CD8-positive, alpha-beta memory T cell (primary cell): Measurements from ENCODE around the gene MARK2. TPM values are rescaled to one million over a fixed set of nuclear protein-coding genes. Genes with fewer than 3 reads are reported as not detected.
A peak's percentile ranks its signal among the peaks of the same experiment; 100 is the strongest.

Source experiments
- CTCF ChIA-PET: fragments of 350-600 bp; sonication (Branson Sonifier 250); formaldehyde crosslinking; loops from one replicate; lab custom pipeline; 2021; ENCODE audit warnings: antibody characterized with exemption; lab: Charles Lee
- POLR2A ChIA-PET: fragments of 350-600 bp; sonication (Branson Sonifier 250); formaldehyde crosslinking; loops from one replicate; lab custom pipeline; 2021; ENCODE audit warnings: antibody characterized with exemption; lab: Charles Lee
- DNase-seq, 5 donors: peaks; one replicate each; pipeline versions ENCODE4 v3.0.0 to v3.0.0-alpha.2; 2020 to 2022; ENCODE audit warnings: mixed read lengths in 1 of 5
- H3K27ac ChIP-seq: one replicate; pipeline ENCODE4 v1.7.0; 2013; ENCODE audit warnings: low read depth, mild to moderate bottlenecking, low read length, moderate library complexity
- H3K27me3 ChIP-seq: 2 replicates; pipeline ENCODE4 v1.7.0; 2013; ENCODE audit warnings: low read length, mild to moderate bottlenecking; ENCODE audit not compliant: insufficient read depth, poor library complexity, severe bottlenecking
- H3K36me3 ChIP-seq: 2 replicates; pipeline ENCODE4 v1.7.0; 2013; ENCODE audit warnings: mild to moderate bottlenecking, low read length, moderate library complexity; ENCODE audit not compliant: insufficient read depth
- H3K4me1 ChIP-seq: 2 replicates; pipeline ENCODE4 v1.7.0; 2013; ENCODE audit warnings: mild to moderate bottlenecking, low read length, moderate library complexity; ENCODE audit not compliant: insufficient read depth
- H3K4me3 ChIP-seq: 2 replicates; pipeline ENCODE4 v1.7.0; 2013; ENCODE audit warnings: mild to moderate bottlenecking, low read length
- H3K9me3 ChIP-seq: 2 replicates; pipeline ENCODE4 v1.7.0; 2013; ENCODE audit warnings: mild to moderate bottlenecking, low read length
- H3K27ac Mint-ChIP-seq, 8 donors: one replicate each; pipeline ENCODE4 v1.8.0; 2020 to 2021; ENCODE audit warnings: mixed read lengths in 8 of 8, mild to moderate bottlenecking in 6 of 8, inconsistent platforms in 3 of 8, moderate library complexity in 3 of 8
- H3K27me3 Mint-ChIP-seq, 2 donors: one replicate each; pipeline ENCODE4 v1.8.0; 2020 to 2021; ENCODE audit warnings: mixed read lengths in 2 of 2, mild to moderate bottlenecking in 1 of 2, moderate library complexity in 1 of 2
- H3K36me3 Mint-ChIP-seq, 3 donors: one replicate each; pipeline ENCODE4 v1.8.0; 2020 to 2021; ENCODE audit warnings: mixed read lengths in 3 of 3, inconsistent platforms in 1 of 3, mild to moderate bottlenecking in 1 of 3
- H3K4me1 Mint-ChIP-seq, 3 donors: one replicate each; pipeline ENCODE4 v1.8.0; 2020 to 2021; ENCODE audit warnings: mixed read lengths in 3 of 3, inconsistent platforms in 1 of 3, mild to moderate bottlenecking in 1 of 3
- H3K4me3 Mint-ChIP-seq, 7 donors: one replicate each; pipeline ENCODE4 v1.8.0; 2020 to 2021; ENCODE audit warnings: mixed read lengths in 7 of 7, mild to moderate bottlenecking in 6 of 7, moderate library complexity in 4 of 7, inconsistent platforms in 2 of 7
- H3K9me3 Mint-ChIP-seq, 5 donors: one replicate each; pipeline ENCODE4 v1.8.0; 2020 to 2022; ENCODE audit warnings: mixed read lengths in 5 of 5, mild to moderate bottlenecking in 3 of 5, moderate library complexity in 2 of 5, inconsistent platforms in 1 of 5
- polyA plus RNA-seq: library from polyadenylated mRNA; unstranded; fragments of 300-500 nt; fragmentation: Illumina TruSeq; gene quantifications from one replicate; pipeline ENCODE4 v1.2.3, GENCODE V29; 2021
- total RNA-seq, 2 experiments: library from RNA; stranded (reverse); gene quantifications; one replicate each; pipeline ENCODE4 v1.2.3, GENCODE V29; 2021

Gene MARK2
- total and polyA plus RNA-seq, 3 experiments from 2014 or later = 34.5 to 72.5 (median 38.0) TPM

DNA sequence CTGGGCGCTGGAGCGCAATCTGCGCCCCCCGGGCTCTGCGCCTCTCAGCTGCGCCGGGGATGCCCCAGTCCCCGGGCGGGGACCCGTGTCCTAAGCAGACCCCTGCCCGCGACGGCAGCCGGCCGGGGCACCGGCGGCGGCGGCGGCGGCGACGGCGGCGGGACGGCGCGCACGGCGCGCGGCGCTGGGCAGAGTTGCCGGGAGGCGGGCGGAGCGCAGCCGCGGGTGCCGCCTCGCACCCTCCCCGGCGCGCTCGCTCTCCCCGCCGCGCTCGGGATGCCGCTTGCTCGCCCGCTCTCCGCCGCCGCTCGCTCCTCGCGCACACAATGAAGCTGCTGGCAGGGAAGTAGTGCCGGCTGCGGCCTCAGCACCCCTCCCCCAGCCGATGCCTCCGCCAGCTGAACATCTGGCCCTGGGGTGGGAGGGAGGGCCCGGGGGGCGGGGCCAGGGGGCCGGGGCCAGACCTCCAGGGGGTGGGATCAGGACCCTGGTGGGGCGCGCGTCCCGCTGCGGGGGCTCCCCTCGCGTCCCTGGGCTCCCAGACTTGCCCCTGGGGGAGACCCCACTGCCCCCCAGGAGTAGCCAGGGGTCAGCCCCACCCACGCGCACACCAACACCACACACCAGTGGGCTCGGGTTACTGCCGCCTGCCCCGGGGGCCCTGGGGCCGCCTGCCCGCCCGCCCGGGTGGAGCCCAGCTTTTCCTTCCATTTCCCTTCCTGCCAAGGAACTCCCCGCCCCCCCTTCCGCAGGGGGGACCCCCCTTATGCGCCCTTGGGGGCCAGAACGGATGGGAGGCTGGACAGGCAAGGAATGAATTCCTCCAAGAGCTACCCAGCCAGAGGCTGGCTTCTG is 78.2 kb downstream of the MARK2 start, which contains the start of gene RCOR2:
Gene RCOR2, minus strand, starts transcription at position 328 of the 855 bp plus-strand sequence. CDS start 708 bp downstream, outside the sequence.
- DNase-seq = peak; percentile 28 to 69 (median 44)
- peaks cover 27% of the 10 kb centered on the region for H3K4me1 ChIP-seq
- H3K27ac ChIP-seq = no peak within 1 kb of the TSS
- peaks cover 8 to 26% (median 11%) of the 10 kb centered on the region in 3 donors for H3K4me1 Mint-ChIP-seq
- no peaks in the 10 kb centered on the region for H3K9me3 ChIP-seq
- H3K4me3 Mint-ChIP-seq = peak within 1 kb of the TSS; percentile 78 to 89 (median 83)
- ChIA-PET CTCF (interaction anchor here (1.0 to 1.9 kb wide), 4 partner anchors 29 to 80 kb away, joined by 3 to 16 read pairs (median 5); partner anchors contain the start of gene MARK2), POLR2A (interaction anchor here (0.6 kb wide), 2 partner anchors 235 to 1243 kb away, joined by 3 to 4 read pairs; no protein-coding TSS in a partner anchor)
- peak within 1 kb of the TSS; percentile 69 for H3K4me3 ChIP-seq
- H3K36me3 Mint-ChIP-seq = peaks cover 0 to 2% (median 0%) of the 10 kb centered on the region in 3 donors
- peaks cover 0 to 1% of the 10 kb centered on the region in 2 donors for H3K27me3 Mint-ChIP-seq
- no peaks in the 10 kb centered on the region for H3K9me3 Mint-ChIP-seq
- H3K27ac Mint-ChIP-seq = peak within 1 kb of the TSS in 3 of 8 donors; percentile 56 to 72 (median 60)
- H3K27me3 ChIP-seq = no peaks in the 10 kb centered on the region
- no peaks in the 10 kb centered on the region for H3K36me3 ChIP-seq

DNA sequence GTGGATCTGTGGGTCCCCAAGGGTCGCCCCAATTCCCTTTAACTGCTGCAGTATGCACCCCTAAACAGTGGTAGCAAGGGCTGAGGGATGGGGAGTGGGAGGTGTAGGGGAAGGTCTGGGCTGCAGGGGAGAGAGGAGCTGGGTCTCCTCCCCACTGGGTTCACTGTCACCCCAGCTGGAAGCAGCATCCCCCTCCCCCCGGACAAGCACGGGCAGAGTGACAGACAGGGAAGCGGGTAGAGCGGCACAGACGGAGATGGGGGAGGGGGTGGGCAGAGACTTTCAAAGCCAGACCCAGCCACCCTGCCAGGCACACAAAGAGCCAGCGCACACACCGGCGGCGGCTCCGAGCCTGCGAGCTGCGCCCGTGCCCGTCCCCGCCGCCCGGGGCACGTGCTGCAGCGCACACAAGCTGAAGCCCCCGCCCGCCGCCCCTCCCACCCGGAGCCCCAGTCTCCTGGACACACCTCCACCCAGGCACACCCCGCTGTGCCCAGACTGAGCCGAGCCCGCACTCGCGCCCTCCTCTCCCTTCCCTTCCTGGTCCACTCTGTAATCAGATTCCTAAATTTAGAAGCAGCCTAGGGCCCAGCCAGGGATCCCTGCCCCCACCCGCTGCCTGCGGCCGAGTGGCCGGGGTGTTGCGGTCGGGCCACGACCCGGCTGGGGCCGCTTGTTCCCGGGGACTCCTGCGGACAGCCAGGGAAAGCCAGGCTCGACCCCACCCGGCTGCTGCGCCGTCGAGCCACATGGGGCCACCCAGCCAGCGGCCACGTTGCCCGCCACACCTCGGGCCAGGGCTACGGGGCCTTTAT is 79.0 kb downstream of the MARK2 start:
- DNase-seq = peak; percentile 25 to 67 (median 33)
- peaks cover 27% of the 10 kb centered on the region for H3K4me1 ChIP-seq
- no peak overlapping the region for H3K27ac ChIP-seq

DNA sequence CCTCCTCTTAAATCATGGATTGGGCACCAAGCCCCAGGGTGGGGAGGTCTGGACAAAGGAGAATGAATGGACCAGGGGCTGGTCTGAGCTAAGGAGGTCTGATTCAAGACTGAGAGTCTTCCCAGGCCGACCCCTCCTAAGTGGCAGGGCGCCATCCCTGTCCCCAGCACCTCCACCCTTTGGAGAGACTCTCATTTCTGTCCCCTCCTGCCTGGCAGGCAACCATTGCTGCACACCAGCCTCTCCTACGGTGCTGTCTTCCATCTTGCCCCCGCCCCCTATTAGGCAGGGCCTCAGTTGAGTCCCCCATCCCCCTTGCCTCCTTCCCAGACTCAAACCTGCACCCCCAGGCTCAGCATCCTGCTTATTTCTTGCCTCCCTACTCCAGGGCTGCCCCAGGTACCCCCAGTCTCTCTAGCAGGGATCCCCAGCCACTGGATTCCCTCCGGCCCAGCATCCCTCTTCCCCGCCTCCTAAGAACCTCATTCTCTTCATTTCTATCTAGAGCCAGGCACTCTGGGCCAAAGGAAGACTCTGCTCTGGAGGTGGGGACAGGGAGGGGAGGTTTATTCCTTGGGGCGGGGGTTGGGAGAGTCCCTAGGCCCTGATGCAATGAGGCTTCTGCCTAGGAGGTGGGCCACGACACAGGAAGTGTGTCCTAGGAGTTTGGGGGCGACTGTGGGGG is 79.7 kb downstream of the MARK2 start:
- Mint-ChIP-seq H3K27ac (peak overlapping the region in 4 of 8 donors; percentile 36 to 72 (median 56)), H3K27me3 (peaks cover 0 to 4% of the 10 kb centered on the region in 2 donors), H3K9me3 (no peaks in the 10 kb centered on the region), H3K4me1 (peaks cover 8 to 26% (median 11%) of the 10 kb centered on the region in 3 donors), H3K36me3 (no peaks in the 10 kb centered on the region), H3K4me3 (peak overlapping the region; percentile 33 to 91 (median 61))
- Histone ChIP-seq H3K9me3 (no peaks in the 10 kb centered on the region), H3K27me3 (no peaks in the 10 kb centered on the region), H3K27ac (no peak overlapping the region), H3K36me3 (no peaks in the 10 kb centered on the region), H3K4me3 (no peak overlapping the region), H3K4me1 (peaks cover 27% of the 10 kb centered on the region)
- DNase-seq = no peak
- ChIA-PET POLR2A (no interaction called here), CTCF (interaction anchor here (1.6 to 1.9 kb wide), 2 partner anchors 27 to 81 kb away, joined by 6 to 16 read pairs; partner anchors contain the start of gene MARK2)

More for the DNA sequence above, 79.0 kb downstream of the MARK2 start:
- CTCF ChIA-PET = interaction anchor here (1.0 to 1.9 kb wide), 3 partner anchors 28 to 80 kb away, joined by 3 to 16 read pairs (median 6); partner anchors contain the start of gene MARK2
- Histone ChIP-seq H3K27me3 (no peaks in the 10 kb centered on the region), H3K36me3 (no peaks in the 10 kb centered on the region), H3K9me3 (no peaks in the 10 kb centered on the region), H3K4me3 (peak overlapping the region; percentile 69)
- Mint-ChIP-seq H3K9me3 (no peaks in the 10 kb centered on the region), H3K27me3 (peaks cover 0 to 2% of the 10 kb centered on the region in 2 donors), H3K36me3 (no peaks in the 10 kb centered on the region), H3K4me3 (peak overlapping the region; percentile 49 to 91 (median 78)), H3K27ac (peak overlapping the region in 2 of 8 donors; percentile 22 to 60), H3K4me1 (peaks cover 8 to 26% (median 11%) of the 10 kb centered on the region in 3 donors)
- POLR2A ChIA-PET = no interaction called here

DNA sequence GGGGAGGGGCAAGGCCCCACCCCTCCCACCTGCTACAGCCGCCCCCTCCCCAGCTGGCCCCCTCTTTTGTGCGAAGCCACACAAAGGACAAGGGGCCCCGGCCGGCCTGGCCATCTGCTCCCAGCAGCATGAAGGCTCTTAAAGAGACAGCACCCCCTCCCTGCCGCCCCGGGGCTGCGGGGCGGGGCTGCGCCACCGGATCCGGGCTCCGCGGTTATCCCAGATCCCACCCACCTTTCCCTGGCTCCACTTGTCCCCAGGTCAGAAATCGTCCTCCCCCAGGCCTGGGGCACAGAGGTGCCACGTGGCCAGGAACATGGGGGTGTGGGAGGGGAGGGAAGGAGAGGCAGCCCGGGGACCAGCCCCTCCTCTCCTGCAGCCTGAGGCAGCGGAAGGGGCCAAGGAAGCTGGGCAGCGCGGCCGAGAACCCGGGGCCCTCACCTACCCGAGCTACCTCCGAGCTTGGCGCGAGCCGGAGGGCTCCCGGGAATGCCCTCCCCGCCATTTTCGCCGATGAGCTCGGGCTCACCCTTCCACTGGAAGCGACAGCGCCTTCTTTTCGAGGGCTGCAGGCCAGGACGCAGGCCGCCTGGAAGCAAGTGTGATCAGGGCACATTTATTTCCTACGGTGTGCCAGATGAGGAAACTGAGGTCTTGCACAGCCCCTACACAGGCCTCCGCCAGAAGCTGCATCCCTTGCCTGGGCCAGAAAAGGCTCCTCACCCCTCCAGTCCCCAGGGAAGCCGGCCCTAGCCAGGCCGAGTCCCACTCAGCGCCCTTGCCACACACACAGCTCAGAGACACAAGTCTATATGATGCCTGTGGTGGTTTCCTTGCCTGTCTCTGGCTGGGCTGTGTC is 80.6 kb downstream of the MARK2 start:
- POLR2A ChIA-PET = interaction anchor here (0.6 kb wide), 1 partner anchor 32 kb away, joined by 3 read pairs; no protein-coding TSS in a partner anchor

DNA sequence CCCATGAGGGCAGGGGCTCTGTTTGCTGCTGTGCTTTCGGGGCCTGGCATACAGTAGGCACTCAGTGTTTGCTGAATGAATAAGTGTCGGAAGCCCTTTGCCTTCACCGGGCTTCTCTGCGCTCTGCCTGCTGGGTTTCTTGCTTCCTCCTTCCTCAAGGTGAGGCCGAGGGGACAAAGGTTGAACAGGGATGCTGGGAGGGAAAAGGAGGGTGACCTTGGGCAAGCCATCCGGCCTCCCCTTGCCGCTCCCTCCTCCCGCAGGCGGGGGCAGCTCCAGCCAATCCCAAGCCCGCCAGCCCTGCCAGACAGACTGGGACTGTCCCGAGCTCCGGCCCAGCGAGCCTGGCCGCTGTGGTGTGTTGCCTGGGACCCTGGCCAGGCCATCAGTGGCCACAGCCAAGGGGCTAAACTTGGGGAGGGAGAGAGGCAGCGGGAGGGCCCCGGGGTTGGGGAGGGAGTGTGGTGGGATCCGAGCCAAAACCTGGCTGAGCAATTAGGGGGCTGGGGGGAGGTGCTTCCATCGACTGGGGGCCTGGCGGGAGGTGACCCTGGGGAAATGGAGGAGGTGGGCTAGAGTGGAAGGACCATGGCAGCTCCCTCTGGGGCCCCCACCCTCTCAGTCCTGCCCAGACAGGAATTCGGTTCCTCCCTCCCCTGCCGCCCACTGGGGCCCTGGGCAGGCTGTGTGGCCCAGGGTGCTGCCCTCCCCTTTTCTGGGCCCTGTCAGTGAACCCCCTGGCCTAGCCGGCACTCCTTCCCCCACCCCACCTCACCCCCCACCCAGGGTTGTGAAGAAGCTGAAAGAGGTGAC is 81.4 kb downstream of the MARK2 start:
- Mint-ChIP-seq H3K27me3 (peaks cover 0 to 2% of the 10 kb centered on the region in 2 donors), H3K36me3 (no peaks in the 10 kb centered on the region), H3K27ac (peak overlapping the region in 1 of 8 donors; percentile 23), H3K4me1 (peaks cover 8 to 22% (median 9%) of the 10 kb centered on the region in 3 donors), H3K9me3 (no peaks in the 10 kb centered on the region), H3K4me3 (peak overlapping the region in 2 of 7 donors; percentile 37 to 48)
- Histone ChIP-seq H3K9me3 (no peaks in the 10 kb centered on the region), H3K4me3 (no peak overlapping the region), H3K27ac (no peak overlapping the region), H3K36me3 (no peaks in the 10 kb centered on the region), H3K27me3 (no peaks in the 10 kb centered on the region), H3K4me1 (peaks cover 27% of the 10 kb centered on the region)
- ChIA-PET CTCF (interaction anchor here (0.7 to 2.4 kb wide), 6 partner anchors 16 to 132 kb away, joined by 3 to 16 read pairs (median 4); partner anchors contain the start of gene MARK2), POLR2A (no interaction called here)
- DNase-seq = no peak

More for the DNA sequence above, 80.6 kb downstream of the MARK2 start:
- Mint-ChIP-seq H3K27me3 (peaks cover 0 to 4% of the 10 kb centered on the region in 2 donors), H3K27ac (peak overlapping the region in 3 of 8 donors; percentile 10 to 61 (median 23)), H3K36me3 (no peaks in the 10 kb centered on the region), H3K4me1 (peaks cover 8 to 26% (median 11%) of the 10 kb centered on the region in 3 donors), H3K4me3 (peak overlapping the region in 3 of 7 donors; percentile 37 to 66 (median 48)), H3K9me3 (no peaks in the 10 kb centered on the region)
- H3K27me3 ChIP-seq = no peaks in the 10 kb centered on the region
- DNase-seq = no peak
- no peaks in the 10 kb centered on the region for H3K9me3 ChIP-seq
- no peak overlapping the region for H3K4me3 ChIP-seq
- H3K4me1 ChIP-seq = peaks cover 27% of the 10 kb centered on the region
- no peak overlapping the region for H3K27ac ChIP-seq
- no peaks in the 10 kb centered on the region for H3K36me3 ChIP-seq
- CTCF ChIA-PET = interaction anchor here (0.7 to 1.2 kb wide), 2 partner anchors 26 to 83 kb away, joined by 3 to 6 read pairs; no protein-coding TSS in a partner anchor

DNA sequence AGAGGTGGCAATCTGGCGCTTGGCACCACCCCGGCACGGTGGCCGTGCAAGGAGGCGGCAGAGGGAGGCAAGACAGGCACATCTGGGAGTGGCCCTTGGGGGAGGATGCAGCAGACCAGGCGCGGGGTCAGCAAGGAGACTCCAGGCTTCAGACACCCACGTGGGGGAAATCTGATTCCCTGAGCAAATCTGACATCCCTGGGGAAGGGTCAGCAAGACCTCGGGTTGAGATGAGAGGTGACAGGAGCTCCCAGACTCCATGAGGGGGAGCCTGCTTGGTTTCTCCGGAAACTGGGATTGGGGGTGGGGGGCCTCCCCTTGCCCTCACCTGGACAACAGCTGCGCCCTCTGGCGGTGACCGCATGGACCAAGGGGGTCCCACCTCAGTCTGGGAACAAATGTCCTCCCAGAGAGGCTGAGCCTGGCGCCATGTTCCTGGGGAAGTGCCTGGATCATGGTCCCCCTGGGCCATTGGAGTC is 82.1 kb downstream of the MARK2 start:
- Mint-ChIP-seq H3K27me3 (peaks cover 0 to 2% of the 10 kb centered on the region in 2 donors), H3K9me3 (no peaks in the 10 kb centered on the region), H3K4me1 (peaks cover 8 to 22% (median 9%) of the 10 kb centered on the region in 3 donors), H3K4me3 (no peak overlapping the region), H3K36me3 (no peaks in the 10 kb centered on the region), H3K27ac (no peak overlapping the region)
- peak in 2 of 5 donors; percentile 19 to 22 for DNase-seq
- no peaks in the 10 kb centered on the region for H3K9me3 ChIP-seq
- H3K27me3 ChIP-seq = no peaks in the 10 kb centered on the region
- POLR2A ChIA-PET = no interaction called here
- no peaks in the 10 kb centered on the region for H3K36me3 ChIP-seq
- no peak overlapping the region for H3K27ac ChIP-seq
- CTCF ChIA-PET = interaction anchor here (0.9 to 2.4 kb wide), 6 partner anchors 14 to 154 kb away, joined by 3 to 16 read pairs (median 4); partner anchors contain the start of gene MARK2
- peaks cover 23% of the 10 kb centered on the region for H3K4me1 ChIP-seq
- H3K4me3 ChIP-seq = no peak overlapping the region
